ENCODE measurements around the gene WBP2. TPM values are rescaled to one million over a fixed set of nuclear protein-coding genes. Genes with fewer than 3 reads are reported as not detected.

Gene WBP2
- total RNA-seq, 1 donor from 2014 or later, result 72.6 TPM

DNA sequence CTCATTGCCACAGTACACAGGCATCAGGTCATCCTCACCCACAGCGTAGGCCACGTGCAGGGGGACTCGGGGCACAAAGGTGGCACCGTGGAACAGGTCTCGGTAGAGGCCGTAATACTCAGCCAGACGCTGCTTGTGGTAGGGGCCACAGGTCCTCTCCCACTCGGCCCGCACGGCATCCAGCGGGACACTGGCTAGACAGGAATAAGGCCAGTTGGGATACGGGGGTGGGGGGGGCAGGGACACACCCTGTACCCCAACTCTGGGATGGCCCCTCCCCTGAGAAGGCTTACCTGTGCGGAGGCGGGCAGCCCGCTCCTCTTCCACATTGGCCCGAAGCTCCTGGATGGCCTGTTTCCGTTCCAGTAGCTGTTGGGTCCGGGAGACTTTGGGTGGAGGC lies 46.6 kb upstream of the WBP2 start:
- no peaks in the 10 kb centered on the region for H3K27me3 ChIP-seq (ENCODE audit: insufficient read depth, low read length)
- H2AFZ ChIP-seq (ENCODE audit: low read depth, low read length), result no peak overlapping the region
- TF ChIP-seq, protein P1, sequence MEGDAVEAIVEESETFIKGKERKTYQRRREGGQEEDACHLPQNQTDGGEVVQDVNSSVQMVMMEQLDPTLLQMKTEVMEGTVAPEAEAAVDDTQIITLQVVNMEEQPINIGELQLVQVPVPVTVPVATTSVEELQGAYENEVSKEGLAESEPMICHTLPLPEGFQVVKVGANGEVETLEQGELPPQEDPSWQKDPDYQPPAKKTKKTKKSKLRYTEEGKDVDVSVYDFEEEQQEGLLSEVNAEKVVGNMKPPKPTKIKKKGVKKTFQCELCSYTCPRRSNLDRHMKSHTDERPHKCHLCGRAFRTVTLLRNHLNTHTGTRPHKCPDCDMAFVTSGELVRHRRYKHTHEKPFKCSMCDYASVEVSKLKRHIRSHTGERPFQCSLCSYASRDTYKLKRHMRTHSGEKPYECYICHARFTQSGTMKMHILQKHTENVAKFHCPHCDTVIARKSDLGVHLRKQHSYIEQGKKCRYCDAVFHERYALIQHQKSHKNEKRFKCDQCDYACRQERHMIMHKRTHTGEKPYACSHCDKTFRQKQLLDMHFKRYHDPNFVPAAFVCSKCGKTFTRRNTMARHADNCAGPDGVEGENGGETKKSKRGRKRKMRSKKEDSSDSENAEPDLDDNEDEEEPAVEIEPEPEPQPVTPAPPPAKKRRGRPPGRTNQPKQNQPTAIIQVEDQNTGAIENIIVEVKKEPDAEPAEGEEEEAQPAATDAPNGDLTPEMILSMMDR (IDR thresholded peaks at IDR 0.05; ENCODE audit: insufficient read depth, low read depth, low read length), result no peak
- TF ChIP-seq EZH2 (IDR thresholded peaks at IDR 0.05; ENCODE audit: insufficient read depth, low read length), result no peak
- Mint-ChIP-seq H3K4me3 (ENCODE audit: unreplicated experiment) (no peak overlapping the region), H3K9me3 (ENCODE audit: unreplicated experiment) (no peaks in the 10 kb centered on the region), H3K36me3 (ENCODE audit: low read depth, unreplicated experiment) (no peaks in the 10 kb centered on the region), H3K27me3 (ENCODE audit: low read depth, unreplicated experiment) (no peaks in the 10 kb centered on the region), H3K27ac (ENCODE audit: unreplicated experiment) (no peak overlapping the region), H3K4me1 (ENCODE audit: low read depth, unreplicated experiment) (peaks cover 1% of the 10 kb centered on the region)
- peaks cover 14% of the 10 kb centered on the region for H3K36me3 ChIP-seq (ENCODE audit: insufficient read depth, low read length)
- no peak overlapping the region for H3K9ac ChIP-seq (ENCODE audit: low read length)
- H3K4me2 ChIP-seq (ENCODE audit: low read length), result no peak overlapping the region
- no peak overlapping the region for H3K4me3 ChIP-seq (ENCODE audit: insufficient read depth, low read depth, low read length)
- H3K79me2 ChIP-seq (ENCODE audit: insufficient read depth, low read length), result peaks cover 16% of the 10 kb centered on the region
- H3K27ac ChIP-seq (ENCODE audit: low read depth, low read length), result no peak overlapping the region
- DNase-seq (ENCODE audit: low read depth), result no peak
- no peaks in the 10 kb centered on the region for H3K9me3 ChIP-seq (ENCODE audit: insufficient read depth, low read depth, low read length)
- H4K20me1 ChIP-seq (ENCODE audit: insufficient read depth, low read length), result peaks cover 6% of the 10 kb centered on the region
- H3K4me1 ChIP-seq (ENCODE audit: insufficient read depth, low read length), result peaks cover 8% of the 10 kb centered on the region
- no peak for FAIRE-seq

DNA sequence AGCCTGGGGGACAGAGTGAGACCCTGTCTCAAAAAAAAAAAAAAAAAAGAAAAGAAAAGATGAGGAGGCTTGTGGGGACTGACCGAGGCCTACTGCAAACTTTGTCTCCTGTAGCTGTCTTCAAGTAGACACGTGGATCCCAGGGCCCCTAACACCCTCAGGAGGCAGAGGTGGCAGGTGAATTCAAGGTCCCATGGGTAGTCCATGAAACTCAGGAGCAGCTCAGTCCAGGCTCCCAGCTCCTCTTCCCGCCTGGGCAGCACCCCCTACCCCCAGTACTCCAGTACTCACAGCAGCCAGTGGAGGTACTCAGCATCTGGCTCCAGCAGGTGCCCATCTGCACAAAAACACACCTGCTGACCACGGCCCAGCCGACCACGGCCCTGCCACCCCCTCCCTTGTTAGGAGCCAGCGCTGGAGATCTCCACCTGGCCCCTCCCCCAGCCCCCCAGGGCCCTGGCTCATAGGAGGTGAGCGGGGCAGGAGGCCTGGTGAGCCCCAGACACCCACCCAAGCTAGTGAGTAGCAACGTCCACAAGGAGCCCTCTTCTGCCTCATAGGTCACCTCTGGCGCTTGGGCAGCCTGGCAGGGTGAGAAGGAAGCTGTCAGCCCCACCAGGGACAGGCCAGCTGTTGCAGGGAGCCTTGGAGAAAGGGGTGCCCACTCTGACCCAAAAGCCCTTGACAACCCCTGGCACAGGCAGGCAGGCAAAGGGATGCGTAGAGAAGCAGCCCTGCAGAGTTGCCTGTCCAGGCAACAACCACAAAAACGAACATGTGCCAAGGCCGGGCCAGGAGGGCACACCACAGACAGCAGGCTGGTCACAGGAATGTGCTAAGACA lies 45.8 kb upstream of the WBP2 start:
- no peaks in the 10 kb centered on the region for H3K36me3 Mint-ChIP-seq (ENCODE audit: low read depth, unreplicated experiment)
- Histone ChIP-seq H3K27me3 (ENCODE audit: insufficient read depth, low read length) (no peaks in the 10 kb centered on the region), H3K4me1 (ENCODE audit: insufficient read depth, low read length) (peaks cover 8% of the 10 kb centered on the region), H3K9ac (ENCODE audit: low read length) (no peak overlapping the region), H2AFZ (ENCODE audit: low read depth, low read length) (no peak overlapping the region), H3K36me3 (ENCODE audit: insufficient read depth, low read length) (peaks cover 14% of the 10 kb centered on the region), H4K20me1 (ENCODE audit: insufficient read depth, low read length) (peaks cover 6% of the 10 kb centered on the region), H3K4me3 (ENCODE audit: insufficient read depth, low read depth, low read length) (no peak overlapping the region), H3K4me2 (ENCODE audit: low read length) (no peak overlapping the region), H3K9me3 (ENCODE audit: insufficient read depth, low read depth, low read length) (no peaks in the 10 kb centered on the region), H3K79me2 (ENCODE audit: insufficient read depth, low read length) (peaks cover 17% of the 10 kb centered on the region), H3K27ac (ENCODE audit: low read depth, low read length) (no peak overlapping the region)
- H3K27me3 Mint-ChIP-seq (ENCODE audit: low read depth, unreplicated experiment), result no peaks in the 10 kb centered on the region
- H3K27ac Mint-ChIP-seq (ENCODE audit: unreplicated experiment), result no peak overlapping the region
- TF ChIP-seq EZH2 (IDR thresholded peaks at IDR 0.05; ENCODE audit: insufficient read depth, low read length), result no peak
- TF ChIP-seq, protein P1 (IDR thresholded peaks at IDR 0.05; ENCODE audit: insufficient read depth, low read depth, low read length), result no peak
- FAIRE-seq (no peak), DNase-seq (ENCODE audit: low read depth) (no peak)
- H3K4me3 Mint-ChIP-seq (ENCODE audit: unreplicated experiment), result no peak overlapping the region
- H3K9me3 Mint-ChIP-seq (ENCODE audit: unreplicated experiment), result no peaks in the 10 kb centered on the region
- peaks cover 1% of the 10 kb centered on the region for H3K4me1 Mint-ChIP-seq (ENCODE audit: low read depth, unreplicated experiment)
